ENCODE measurements around the gene JTB.

DNA sequence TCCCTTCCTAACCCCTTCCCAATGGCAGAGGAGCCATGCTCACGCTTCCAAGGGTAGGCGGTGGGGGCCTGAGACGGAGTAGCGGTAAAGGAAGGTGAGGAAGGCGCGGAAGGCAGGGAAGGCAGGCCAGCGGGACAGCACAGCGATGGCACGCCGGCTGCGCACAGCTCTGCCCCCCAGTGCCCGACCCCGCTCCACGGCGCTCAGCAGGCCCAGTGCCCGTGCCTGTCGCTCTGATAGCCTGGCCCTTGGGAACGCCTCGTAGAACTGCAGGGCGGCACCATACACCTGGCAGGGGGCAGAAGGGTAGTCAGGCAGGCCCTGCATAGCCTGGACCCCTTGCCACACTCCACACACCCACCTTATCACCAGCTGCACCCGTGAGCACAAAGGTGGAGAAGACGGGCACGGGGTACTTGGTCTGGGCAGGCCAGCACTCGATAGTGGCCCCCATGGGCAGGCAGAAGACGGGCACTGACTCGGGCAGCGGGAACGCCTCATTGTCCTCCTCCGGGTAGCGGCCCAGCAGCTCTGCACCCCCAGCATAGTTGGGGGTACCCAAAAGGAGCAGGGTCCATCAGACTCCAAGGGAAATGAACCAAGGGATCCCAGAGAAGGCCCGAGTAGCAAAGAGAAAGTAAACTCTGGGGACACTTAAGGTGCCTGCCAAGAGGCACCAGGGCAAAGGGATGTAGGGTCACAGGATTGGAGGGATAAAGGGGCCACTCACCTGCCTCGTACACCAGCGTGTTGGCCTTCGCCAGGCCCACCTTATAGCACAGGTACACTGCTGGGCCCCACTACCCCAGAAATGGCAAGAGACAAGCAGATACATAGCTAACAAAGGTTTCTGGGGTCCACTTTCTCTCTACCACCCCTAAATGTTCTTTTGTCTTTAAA lies 35.4 kb downstream of the JTB start:
- no peak for TF ChIP-seq EZH2phosphoT487 (IDR thresholded peaks at IDR 0.05; ENCODE audit: insufficient read depth, low read depth)
- TF ChIP-seq EZH2 (IDR thresholded peaks at IDR 0.05; ENCODE audit: insufficient read depth, poor library complexity, severe bottlenecking): no peak

Measured in GM23248 (cell line).